ENCODE measurements around the gene NDST3. TPM values are rescaled to one million over a fixed set of nuclear protein-coding genes. Genes with fewer than 3 reads are reported as not detected.
"Not testable (repeated sequence)": the region's sequence is repeated elsewhere in the genome, so short reads cannot be mapped to it uniquely, and the experiment has no call there.

Gene NDST3
- total RNA-seq, 4 donors from 2014 or later = 0.19 TPM; not detected in 3

DNA sequence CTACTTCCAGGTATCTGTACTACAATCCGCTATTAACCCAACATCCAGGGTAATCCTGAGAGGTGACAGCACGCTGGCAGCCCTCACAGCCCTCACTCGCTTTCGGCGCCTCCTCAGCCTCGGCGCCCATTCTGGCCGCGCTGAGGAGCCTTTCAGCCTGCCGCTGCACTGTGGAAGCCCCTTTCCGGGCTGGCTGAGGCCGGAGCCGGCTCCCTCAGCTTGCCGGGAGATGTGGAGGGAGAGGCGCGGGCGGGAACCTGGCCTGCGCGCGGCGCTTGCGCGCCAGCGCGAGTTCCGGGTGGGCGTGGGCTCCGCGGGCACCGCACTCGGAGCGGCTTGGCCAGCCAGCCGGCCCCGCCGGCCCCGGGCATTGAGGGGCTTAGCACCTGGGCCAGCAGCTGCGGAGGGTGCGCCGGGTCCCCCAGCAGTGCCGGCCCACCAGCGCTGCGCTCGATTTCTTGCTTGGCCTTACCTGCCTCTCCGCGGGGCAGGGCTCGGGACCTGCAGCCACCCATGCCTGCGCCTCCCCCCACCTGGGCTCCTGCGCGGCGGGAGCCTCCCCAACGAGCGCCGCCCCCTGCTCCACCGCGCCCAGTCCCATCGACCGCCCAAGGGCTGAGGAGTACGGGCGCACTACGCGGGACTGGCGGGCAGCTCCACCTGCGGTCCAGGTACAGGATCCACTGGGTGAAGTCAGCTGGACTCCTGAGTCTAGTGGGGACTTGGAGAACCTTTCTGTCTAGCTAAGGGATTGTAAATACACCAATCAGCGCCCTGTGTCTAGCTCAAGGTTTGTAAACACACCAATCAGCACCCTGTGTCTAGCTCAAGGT is 231.2 kb downstream of the NDST3 start:
- intact Hi-C loops (cut with DNase I) = no loop called here

DNA sequence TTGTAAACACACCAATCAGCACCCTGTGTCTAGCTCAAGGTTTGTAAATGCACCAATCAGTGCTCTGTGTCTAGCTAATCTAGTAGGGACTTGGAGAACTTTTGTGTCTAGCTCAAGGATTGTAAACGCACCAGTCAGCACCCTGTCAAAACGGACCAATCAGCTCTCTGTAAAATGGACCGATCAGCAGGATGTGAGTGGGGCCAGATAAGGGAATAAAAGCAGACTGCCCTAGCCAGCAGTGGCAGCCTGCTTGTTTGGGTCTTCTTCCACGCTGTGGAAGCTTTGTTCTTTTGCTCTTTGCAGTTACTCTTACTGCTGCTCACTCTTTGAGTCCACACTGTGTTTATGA is 231.8 kb downstream of the NDST3 start:
- Histone ChIP-seq H3K4me3 (peak overlapping the region in 2 of 4 donors; percentile 59 to 73), H3K27me3 (peaks cover 0 to 14% (median 0%) of the 10 kb centered on the region in 4 donors)
- DNase-seq; H3K27ac ChIP-seq; H3K9me3 ChIP-seq; H3K4me1 ChIP-seq; intact Hi-C loops (cut with DNase I); H3K36me3 ChIP-seq: not testable (repeated sequence)
- 78 to 97% methylated on average over 4 of the region's 4 CpGs for WGBS, 2 donors

More for the DNA sequence above, 231.2 kb downstream of the NDST3 start:
- Histone ChIP-seq H3K9me3 (no peaks in the 10 kb centered on the region), H3K4me1 (peaks cover 0 to 7% (median 0%) of the 10 kb centered on the region in 3 donors), H3K36me3 (no peaks in the 10 kb centered on the region), H3K27ac (peak overlapping the region; percentile 17 to 64 (median 29)), H3K27me3 (peaks cover 0 to 14% (median 0%) of the 10 kb centered on the region in 4 donors), H3K4me3 (peak overlapping the region; percentile 55 to 73 (median 57))
- WGBS, 2 donors = 68 to 70% methylated on average over 2 of the region's 64 CpGs
- no peak for DNase-seq
- no peak for TF ChIP-seq CTCF (IDR thresholded peaks at IDR 0.05)
- peak in 1 of 4 donors; percentile 22 for TF ChIP-seq POLR2A (IDR thresholded peaks at IDR 0.05)

- Histone ChIP-seq H3K9me3 (no peaks in the 10 kb centered on the region), H3K36me3 (no peaks in the 10 kb centered on the region), H3K27me3 (peaks cover 0 to 22% (median 0%) of the 10 kb centered on the region in 4 donors), H3K27ac (no peak overlapping the region), H3K4me3 (no peak overlapping the region), H3K4me1 (peaks cover 0 to 7% (median 0%) of the 10 kb centered on the region in 3 donors)
- WGBS, 2 donors = 52 to 80% methylated on average over 3 of the region's 3 CpGs
- DNase-seq = no peak
- intact Hi-C loops (cut with DNase I) = no loop called here
- TF ChIP-seq CTCF (IDR thresholded peaks at IDR 0.05) = no peak
- no peak for TF ChIP-seq POLR2A (IDR thresholded peaks at IDR 0.05)
These were observed 234.5 kb downstream of the NDST3 start for GRCh38 chr4:118268780-118269179.

DNA sequence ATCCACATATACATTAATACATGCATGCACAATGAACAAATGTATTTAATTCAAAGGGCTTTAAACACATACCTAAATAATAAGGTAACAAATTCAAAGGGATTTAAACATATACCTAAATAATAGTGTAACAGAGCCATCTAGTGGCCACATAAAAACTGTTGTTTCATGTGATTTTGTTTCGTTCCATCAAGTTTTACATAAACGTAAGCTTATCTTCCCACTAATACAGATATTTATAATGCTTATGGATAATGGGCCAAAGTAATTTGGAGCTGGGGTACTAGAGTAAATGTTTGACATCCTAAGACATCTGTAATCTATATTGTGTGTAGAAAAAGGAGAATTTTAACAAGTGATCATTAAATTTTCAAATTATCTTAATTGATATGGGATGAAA is 236.2 kb downstream of the NDST3 start:
- no peaks in the 10 kb centered on the region for H3K36me3 ChIP-seq
- no peak for DNase-seq
- peaks cover 0 to 15% (median 0%) of the 10 kb centered on the region in 4 donors for H3K27me3 ChIP-seq
- WGBS, 2 donors = 0 to 3% methylated on average over 2 of the region's 2 CpGs
- no peak overlapping the region for H3K4me3 ChIP-seq
- peaks cover 0 to 3% (median 0%) of the 10 kb centered on the region in 3 donors for H3K4me1 ChIP-seq
- TF ChIP-seq CTCF (IDR thresholded peaks at IDR 0.05) = peak; percentile 32 to 64 (median 52)
- TF ChIP-seq POLR2A (IDR thresholded peaks at IDR 0.05) = no peak
- no peaks in the 10 kb centered on the region for H3K9me3 ChIP-seq
- no peak overlapping the region for H3K27ac ChIP-seq
- intact Hi-C loops (cut with DNase I) = no loop called here

DNA sequence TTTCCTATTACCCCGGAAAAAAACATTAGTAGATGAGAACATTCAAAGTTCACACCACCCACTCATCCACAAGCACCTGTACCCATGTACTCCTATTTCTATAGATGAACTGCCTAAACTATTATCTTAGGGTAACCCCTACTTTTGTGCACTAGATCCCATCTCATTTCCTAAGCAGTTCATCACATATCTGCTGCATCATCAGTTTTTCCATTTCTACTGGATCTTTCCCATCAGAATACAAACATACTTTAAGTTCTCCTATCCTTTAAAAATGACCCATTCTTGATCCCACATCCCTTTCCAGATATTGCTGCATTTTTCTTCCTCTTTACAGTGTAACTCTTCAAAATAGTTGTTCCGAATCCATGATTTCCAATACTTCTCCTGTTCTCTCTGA is 237.5 kb downstream of the NDST3 start:
- H3K4me3 ChIP-seq = no peak overlapping the region
- H3K4me1 ChIP-seq = no peaks in the 10 kb centered on the region
- intact Hi-C loops (cut with DNase I) = no loop called here
- no peak overlapping the region for H3K27ac ChIP-seq
- no peaks in the 10 kb centered on the region for H3K9me3 ChIP-seq
- H3K36me3 ChIP-seq = no peaks in the 10 kb centered on the region
- WGBS, 2 donors = 85 to 97% methylated on average over 2 of the region's 2 CpGs
- peaks cover 0 to 12% (median 0%) of the 10 kb centered on the region in 4 donors for H3K27me3 ChIP-seq
- DNase-seq = no peak
- TF ChIP-seq CTCF (IDR thresholded peaks at IDR 0.05) (no peak), POLR2A (IDR thresholded peaks at IDR 0.05) (no peak)
